ENCODE data around the gene MALSU1.

- TF ChIP-seq, protein P1, sequence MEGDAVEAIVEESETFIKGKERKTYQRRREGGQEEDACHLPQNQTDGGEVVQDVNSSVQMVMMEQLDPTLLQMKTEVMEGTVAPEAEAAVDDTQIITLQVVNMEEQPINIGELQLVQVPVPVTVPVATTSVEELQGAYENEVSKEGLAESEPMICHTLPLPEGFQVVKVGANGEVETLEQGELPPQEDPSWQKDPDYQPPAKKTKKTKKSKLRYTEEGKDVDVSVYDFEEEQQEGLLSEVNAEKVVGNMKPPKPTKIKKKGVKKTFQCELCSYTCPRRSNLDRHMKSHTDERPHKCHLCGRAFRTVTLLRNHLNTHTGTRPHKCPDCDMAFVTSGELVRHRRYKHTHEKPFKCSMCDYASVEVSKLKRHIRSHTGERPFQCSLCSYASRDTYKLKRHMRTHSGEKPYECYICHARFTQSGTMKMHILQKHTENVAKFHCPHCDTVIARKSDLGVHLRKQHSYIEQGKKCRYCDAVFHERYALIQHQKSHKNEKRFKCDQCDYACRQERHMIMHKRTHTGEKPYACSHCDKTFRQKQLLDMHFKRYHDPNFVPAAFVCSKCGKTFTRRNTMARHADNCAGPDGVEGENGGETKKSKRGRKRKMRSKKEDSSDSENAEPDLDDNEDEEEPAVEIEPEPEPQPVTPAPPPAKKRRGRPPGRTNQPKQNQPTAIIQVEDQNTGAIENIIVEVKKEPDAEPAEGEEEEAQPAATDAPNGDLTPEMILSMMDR (IDR thresholded peaks at IDR 0.05; ENCODE audit: borderline replicate concordance, extremely low read depth, low read length, poor library complexity, severe bottlenecking), result no peak
- TF ChIP-seq EZH2 (IDR thresholded peaks at IDR 0.05; ENCODE audit: borderline replicate concordance, low read depth, low read length, severe bottlenecking), result no peak
These were observed 3.8 kb upstream of the MALSU1 start for GRCh38 chr7:23295401-23295697.

Data from DND-41 (cell line).